ELR (cell line): ENCODE results near the gene GPN2.

Experiments used
- DNase-seq: peaks from one replicate; pipeline ENCODE4 v3.0.0-alpha.2; 2015; ENCODE audit warnings: low read depth

The GPN2 gene

DNA sequence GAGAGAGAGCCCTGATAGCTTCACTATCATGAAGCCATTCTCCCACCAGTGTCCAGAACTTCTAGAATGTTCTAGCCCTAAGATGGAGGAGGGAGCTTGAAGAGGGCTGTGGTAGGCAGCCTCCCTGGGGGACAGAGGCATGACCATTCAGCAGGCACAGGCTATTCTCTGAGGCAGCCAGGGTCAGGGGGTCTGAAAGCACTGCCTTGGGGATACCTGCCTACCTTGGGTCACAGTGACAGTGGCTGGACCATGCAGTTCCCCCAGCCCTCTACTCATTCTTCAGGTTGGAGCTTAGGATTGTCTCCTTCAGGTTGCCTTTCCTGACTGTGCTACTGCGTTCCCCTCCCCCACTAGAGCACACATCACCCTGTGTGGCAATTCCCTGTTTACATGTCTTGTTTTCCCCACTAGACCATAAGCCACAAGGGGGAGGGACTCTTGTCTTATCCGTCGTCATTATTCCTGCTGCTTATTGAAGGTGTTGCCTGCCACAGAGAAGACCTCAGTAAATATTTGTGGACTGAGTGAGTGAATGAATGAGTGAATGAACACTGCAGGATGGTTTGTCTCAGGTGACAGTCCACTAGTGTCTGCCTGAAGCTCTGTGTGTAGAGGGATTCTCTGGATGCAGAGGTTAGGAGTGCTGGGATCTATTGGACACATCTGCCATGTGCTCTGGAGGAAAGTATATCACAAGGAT is 58.4 kb downstream of the GPN2 start:
- DNase-seq, result no peak

DNA sequence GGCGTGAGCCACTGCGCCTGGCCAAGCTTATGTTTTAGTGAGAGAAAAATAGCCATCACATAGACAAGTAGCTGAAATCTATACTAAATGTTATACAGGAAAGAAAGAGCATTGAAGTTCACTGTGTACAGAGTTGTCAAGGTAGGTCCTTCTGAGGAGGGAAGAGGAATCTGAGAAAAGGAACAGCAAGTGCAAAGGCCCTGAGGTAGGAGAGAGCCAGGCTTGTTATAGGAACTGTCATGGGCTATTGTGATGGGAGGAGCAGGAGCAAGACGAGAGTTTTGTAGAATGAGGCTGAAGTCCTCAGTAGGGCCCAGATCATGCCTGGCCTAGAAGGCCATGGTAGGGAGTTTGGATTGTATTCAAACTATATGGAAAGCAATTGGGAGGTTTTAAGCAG is 59.0 kb downstream of the GPN2 start:
- DNase-seq, result no peak

DNA sequence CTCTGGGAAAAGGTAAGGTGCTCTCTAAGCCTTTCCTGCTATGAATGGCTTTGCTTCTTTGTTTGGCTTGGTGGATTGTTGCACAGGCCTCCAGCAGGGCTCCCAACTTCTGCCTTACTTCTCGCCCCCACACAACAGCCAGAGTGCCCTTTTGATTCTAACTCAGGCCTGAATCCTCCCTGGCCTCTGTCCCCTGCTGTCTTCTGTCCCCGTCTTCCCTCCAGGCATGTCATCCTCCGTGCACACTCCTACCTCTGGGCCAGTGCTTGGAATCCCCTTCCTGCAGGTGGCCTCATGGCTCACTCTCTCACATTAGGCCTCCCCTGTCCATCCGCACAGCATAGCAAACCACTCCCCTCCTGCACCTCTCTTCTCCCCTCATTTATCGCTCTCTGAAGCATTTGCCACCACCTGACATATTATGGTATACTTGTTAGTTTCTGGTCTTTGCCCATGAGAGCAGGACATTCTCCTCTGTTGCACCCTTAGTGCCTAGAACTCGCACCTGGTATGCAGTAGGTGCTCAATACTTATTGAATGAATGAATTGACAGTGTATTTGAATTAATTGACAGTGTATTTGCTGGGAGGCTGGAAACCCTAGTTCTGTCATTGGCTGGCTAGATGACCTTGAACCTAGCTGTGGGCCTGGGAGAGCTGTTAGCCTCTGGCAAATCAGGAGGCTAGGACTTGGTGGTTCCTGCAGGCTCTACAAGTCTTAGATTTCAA is 60.7 kb downstream of the GPN2 start:
- no peak for DNase-seq

DNA sequence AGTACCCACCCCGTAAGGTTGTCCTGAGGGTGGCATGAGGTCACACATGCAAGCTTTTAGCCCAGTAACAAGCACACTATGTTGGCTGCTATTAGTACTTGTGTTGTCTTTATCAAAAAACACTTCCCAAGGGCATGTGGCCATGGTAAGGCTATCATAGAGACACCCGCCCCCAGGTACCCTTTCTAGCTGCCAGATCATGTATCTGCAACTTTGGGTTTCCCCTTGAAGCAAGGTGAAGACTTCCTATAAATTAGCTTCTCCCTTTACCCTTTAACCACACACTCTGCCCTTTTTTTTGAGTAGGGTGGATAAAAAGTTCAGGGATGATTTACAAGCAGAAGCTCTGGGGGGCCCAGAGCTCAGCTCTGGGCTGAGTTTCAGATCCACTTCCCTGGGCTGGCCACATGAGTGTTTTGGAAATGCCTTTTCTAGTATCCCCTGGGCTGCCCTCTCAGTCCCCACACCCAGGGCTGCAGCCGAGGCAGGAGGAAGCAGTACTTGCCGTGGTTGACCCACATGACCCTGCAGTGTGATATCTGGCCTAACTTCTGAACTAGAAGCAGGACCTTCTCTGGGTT is 61.6 kb downstream of the GPN2 start:
- DNase-seq, result no peak

DNA sequence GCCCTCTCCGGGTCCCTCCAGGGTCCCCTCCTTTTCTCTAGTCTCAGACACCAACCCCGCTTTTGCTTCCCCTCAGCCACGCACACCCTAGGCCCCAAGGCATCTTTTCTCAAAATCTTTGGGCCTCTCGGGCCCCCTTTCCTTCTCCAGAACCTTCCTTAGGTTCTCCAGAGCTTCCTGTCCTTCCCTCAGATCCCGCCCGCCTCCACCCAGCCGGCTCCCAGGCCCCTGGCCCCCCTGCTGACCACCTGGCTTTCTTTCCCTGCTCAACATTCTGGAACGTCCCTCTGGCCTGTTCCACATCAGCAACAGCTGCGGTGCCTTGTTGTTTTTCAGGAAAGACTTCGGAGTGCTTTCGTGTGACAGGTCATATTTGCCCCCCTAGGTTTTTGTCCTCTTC is 62.4 kb downstream of the GPN2 start:
- DNase-seq, result peak; percentile 15

DNA sequence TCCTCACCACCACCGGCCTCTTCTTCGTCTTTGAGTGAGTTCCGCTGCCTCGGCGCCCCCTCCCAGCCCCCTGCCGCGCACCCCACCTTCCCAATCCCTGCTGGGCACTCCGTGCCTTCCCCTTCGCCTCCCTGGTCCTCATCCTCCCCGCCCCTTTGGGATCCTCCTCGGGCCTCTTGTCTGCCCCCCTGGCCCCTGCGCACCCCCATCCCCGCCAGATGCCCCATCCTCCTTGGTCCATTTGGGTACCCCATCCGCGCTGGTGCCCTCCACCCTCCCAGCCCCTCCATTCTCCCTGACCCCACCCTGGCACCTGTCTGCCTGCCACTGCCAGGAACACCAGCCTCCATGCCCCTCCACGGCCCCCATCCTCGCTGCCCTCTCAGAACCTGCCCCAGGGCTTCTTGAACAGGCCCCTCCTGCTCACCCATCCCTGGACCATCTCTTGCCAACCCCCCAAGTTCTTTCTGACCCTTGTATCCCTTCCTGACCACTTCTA is 62.9 kb downstream of the GPN2 start:
- no peak for DNase-seq

DNA sequence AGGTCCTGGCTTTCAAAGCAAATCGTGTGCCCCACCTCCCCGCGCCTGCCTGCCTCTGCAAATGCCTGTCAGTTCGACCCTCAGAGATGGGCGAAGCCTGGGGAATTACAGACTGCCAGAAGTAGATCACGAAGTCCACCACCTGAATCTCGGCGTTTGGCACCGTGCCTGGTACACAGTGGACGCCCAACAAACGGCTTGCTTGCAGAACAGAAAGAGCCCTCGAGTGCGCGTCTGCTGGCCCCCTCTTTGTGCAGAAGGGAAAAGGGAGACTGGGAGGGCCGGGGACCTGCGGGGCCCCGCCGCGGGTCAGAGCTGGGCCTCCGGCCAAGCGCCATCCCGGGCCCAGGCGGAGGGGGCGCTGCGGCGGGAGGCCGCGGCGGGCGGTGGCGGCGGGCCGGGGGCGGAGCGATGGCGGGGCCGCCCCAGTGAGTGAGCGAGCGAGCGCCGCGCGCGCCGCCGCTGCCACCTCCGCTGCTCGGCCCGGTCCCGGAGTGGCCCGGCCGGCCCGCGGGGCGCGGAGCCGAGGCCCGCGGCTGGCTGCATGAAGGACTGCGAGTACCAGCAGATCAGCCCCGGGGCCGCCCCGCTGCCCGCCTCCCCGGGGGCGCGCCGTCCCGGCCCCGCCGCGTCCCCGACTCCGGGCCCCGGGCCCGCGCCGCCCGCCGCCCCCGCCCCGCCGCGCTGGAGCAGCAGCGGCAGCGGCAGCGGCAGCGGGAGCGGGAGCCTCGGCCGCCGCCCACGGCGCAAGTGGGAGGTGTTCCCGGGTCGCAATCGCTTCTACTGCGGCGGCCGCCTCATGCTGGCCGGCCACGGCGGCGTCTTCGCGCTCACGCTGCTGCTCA is 63.6 kb downstream of the GPN2 start, which contains the start of gene ZDHHC18:
Gene ZDHHC18, plus strand, starts transcription at position 428 of the 845 bp plus-strand sequence. Its CDS starts 117 bp downstream, at position 545.
- peak; percentile 69 for DNase-seq
